B cell (primary cell): ENCODE results near the gene SLC25A6. TPM values are rescaled to one million over a fixed set of nuclear protein-coding genes. Genes with fewer than 3 reads are reported as not detected.
"Not testable (repeated sequence)": the region's sequence is repeated elsewhere in the genome, so short reads cannot be mapped to it uniquely, and the experiment has no call there.

Source experiments
- ATAC-seq: fragments of 200-7000 bp; cut with Tn5 transposase; one replicate; pipeline ENCODE4 v1.10.0; 2021; ENCODE audit warnings: low read depth, mild to moderate bottlenecking, moderate number of reproducible peaks, moderate library complexity
- CTCF ChIA-PET: fragments of 350-600 bp; sonication (Branson Sonifier 250); formaldehyde crosslinking; loops from one replicate; lab custom pipeline; 2021; ENCODE audit warnings: antibody characterized with exemption, inconsistent platforms; lab: Charles Lee
- POLR2A ChIA-PET: fragments of 350-600 bp; sonication (Branson Sonifier 250); formaldehyde crosslinking; loops from one replicate; lab custom pipeline; 2021; ENCODE audit warnings: antibody characterized with exemption; lab: Charles Lee
- DNase-seq: peaks from one replicate; pipeline ENCODE4 v3.0.0; 2013
- H2AFZ ChIP-seq: 2 replicates; pipeline ENCODE4 v1.6.1; 2012; ENCODE audit warnings: mild to moderate bottlenecking, low read depth, low read length; ENCODE audit not compliant: insufficient read depth, poor library complexity, severe bottlenecking
- H3K27ac ChIP-seq, 2 donors: 1 replicate in 1 of 2; 2 replicates in 1 of 2; pipeline ENCODE4 v1.5.1; 2012 to 2013; ENCODE audit warnings: low read length in 2 of 2, mild to moderate bottlenecking in 2 of 2, moderate library complexity in 1 of 2
- H3K27me3 ChIP-seq, 4 experiments: fragments of 200-600 bp in 1 of 4; sonication (generic) in 1 of 4; replicated peaks in 1 of 4; 1 replicate in 2 of 4; 2 replicates in 2 of 4; pipeline versions ENCODE4 v1.6.1 to v1.7.0; 2013 to 2016; ENCODE audit warnings: low read length in 3 of 4, mild to moderate bottlenecking in 2 of 4, mixed read lengths in 1 of 4, moderate library complexity in 1 of 4; ENCODE audit not compliant: insufficient read depth in 4 of 4, control insufficient read depth in 3 of 4; ENCODE audit errors: control extremely low read depth in 1 of 4
- H3K36me3 ChIP-seq, 2 experiments: replicated peaks in 1 of 2; 1 replicate in 1 of 2; 2 replicates in 1 of 2; pipeline versions ENCODE4 v1.6.1 to v1.7.1; 2013; ENCODE audit warnings: low read length in 1 of 2; ENCODE audit not compliant: insufficient read depth in 2 of 2, control insufficient read depth in 1 of 2; ENCODE audit errors: control extremely low read depth in 1 of 2, extremely low read depth in 1 of 2
- H3K4me1 ChIP-seq, 2 donors: fragments of 200-600 bp in 1 of 2; sonication (generic) in 1 of 2; 1 replicate in 1 of 2; 2 replicates in 1 of 2; pipeline versions ENCODE4 v1.5.1 to v1.6.1; 2013 to 2017; ENCODE audit warnings: low read length in 2 of 2; ENCODE audit not compliant: control insufficient read depth in 2 of 2, insufficient read depth in 2 of 2
- H3K4me2 ChIP-seq: replicated peaks from 2 replicates; pipeline ENCODE3; 2012; ENCODE audit warnings: mild to moderate bottlenecking, low read depth, low read length; ENCODE audit not compliant: poor library complexity, severe bottlenecking
- H3K4me3 ChIP-seq, 5 experiments: fragments of 200-600 bp in 1 of 5; sonication (generic) in 1 of 5; 1 replicate in 3 of 5; 2 replicates in 2 of 5; pipeline versions ENCODE4 v1.5.1 to v1.7.0; 2011 to 2016; ENCODE audit warnings: low read length in 4 of 5, mild to moderate bottlenecking in 4 of 5, low read depth in 2 of 5, control low read depth in 1 of 5, moderate library complexity in 1 of 5; ENCODE audit not compliant: insufficient read depth in 1 of 5; ENCODE audit errors: control extremely low read depth in 1 of 5, extremely low read depth in 1 of 5
- H3K79me2 ChIP-seq: fragments of 200-600 bp; sonication (generic); one replicate; pipeline ENCODE4 v1.6.0; 2016; ENCODE audit warnings: low read length; ENCODE audit not compliant: control insufficient read depth, insufficient read depth
- H3K9ac ChIP-seq: fragments of 200-600 bp; sonication (generic); 2 replicates; pipeline ENCODE4 v1.6.1; 2017; ENCODE audit warnings: mild to moderate bottlenecking, low read length, moderate library complexity
- H3K9me3 ChIP-seq, 3 donors: one replicate each; pipeline versions ENCODE4 v1.6.1 to v1.7.1; 2013; ENCODE audit warnings: low read length in 2 of 3; ENCODE audit not compliant: control insufficient read depth in 2 of 3, insufficient read depth in 1 of 3; ENCODE audit errors: control extremely low read depth in 1 of 3
- H4K20me1 ChIP-seq: 2 replicates; pipeline ENCODE4 v1.6.0; 2012; ENCODE audit warnings: mild to moderate bottlenecking, low read length; ENCODE audit not compliant: insufficient read depth, control insufficient read depth, poor library complexity, severe bottlenecking
- H3K27ac Mint-ChIP-seq: one replicate; pipeline ENCODE4 v1.8.0; 2021; ENCODE audit warnings: mixed read lengths
- H3K27me3 Mint-ChIP-seq: one replicate; pipeline ENCODE4 v1.8.0; 2021; ENCODE audit warnings: mixed read lengths
- H3K4me1 Mint-ChIP-seq: one replicate; pipeline ENCODE4 v1.8.0; 2021; ENCODE audit warnings: mixed read lengths
- H3K4me3 Mint-ChIP-seq: one replicate; pipeline ENCODE4 v1.8.0; 2021; ENCODE audit warnings: mixed read lengths
- H3K9me3 Mint-ChIP-seq: one replicate; pipeline ENCODE4 v1.8.0; 2022; ENCODE audit warnings: mixed read lengths; ENCODE audit not compliant: insufficient read depth
- CTCF ChIP-seq: fragments of 200-600 bp; IDR thresholded peaks from one replicate; pipeline ENCODE4 v1.8.0; 2022; ENCODE audit warnings: antibody characterized with exemption, mild to moderate bottlenecking
- EZH2 ChIP-seq: IDR thresholded peaks from 2 replicates; pipeline ENCODE4 v1.6.1; 2012; ENCODE audit warnings: borderline replicate concordance, low read depth, mild to moderate bottlenecking, moderate library complexity, low read length; ENCODE audit not compliant: insufficient read depth, poor library complexity, severe bottlenecking
- WGBS: methylation state at CpG from one replicate; pipeline ENCODE4 v1.1.5; 2013; ENCODE audit warnings: missing lambda C conversion rate; ENCODE audit not compliant: insufficient coverage; 5-methylcytosine and 5-hydroxymethylcytosine counted together
- intact Hi-C: fragments of 100-400 bp; cut with micrococcal nuclease; formaldehyde crosslinking; loops from one replicate; pipeline ENCODE4 v1.10.0; 2022
- polyA plus RNA-seq: library from polyadenylated mRNA; depleted of rRNA; stranded (reverse); fragments of >200 nt; gene quantifications from 2 replicates; pipeline ENCODE4 v1.2.3, GENCODE V29; 2012
- total RNA-seq, 2 donors: library from RNA; stranded (reverse); fragments of 120-200 nt in 1 of 2; gene quantifications; 1 replicate in 1 of 2; 2 replicates in 1 of 2; pipeline versions ENCODE4 v1.2.3 to v1.2.4, GENCODE V29; 2013 to 2022

Gene SLC25A6
- total and polyA plus RNA-seq, 2 donors (not counting 1 experiment from before 2014, with no cell fraction given) = 343 to 642 TPM

GRCh38 chrX:1351981-1352714 lies 39.8 kb downstream of the SLC25A6 start:
- Histone ChIP-seq H3K79me2 (no peaks in the 10 kb centered on the region), H3K36me3 (peaks cover 0 to 3% of the 10 kb centered on the region in 2 experiments), H3K4me2 (no peak overlapping the region), H3K4me3 (no peak overlapping the region), H2AFZ (no peak overlapping the region), H3K27me3 (no peaks in the 10 kb centered on the region), H3K27ac (no peak overlapping the region), H4K20me1 (no peaks in the 10 kb centered on the region), H3K9ac (no peak overlapping the region), H3K4me1 (no peaks in the 10 kb centered on the region), H3K9me3 (peaks cover 0 to 8% (median 0%) of the 10 kb centered on the region in 3 donors)
- ATAC-seq (no peak), DNase-seq (no peak)
- no peaks in the 10 kb centered on the region for H3K9me3 Mint-ChIP-seq
- H3K4me3 Mint-ChIP-seq = no peak overlapping the region
- WGBS = 95% methylated on average over 48 of the region's 49 CpGs
- H3K27me3 Mint-ChIP-seq = no peaks in the 10 kb centered on the region
- no peaks in the 10 kb centered on the region for H3K4me1 Mint-ChIP-seq
- intact Hi-C loops = no loop called here
- ChIA-PET POLR2A (no interaction called here), CTCF (no interaction called here)
- TF ChIP-seq CTCF (no peak), EZH2 (no peak)
- H3K27ac Mint-ChIP-seq = no peak overlapping the region

GRCh38 chrX:1349606-1350005 lies 42.3 kb downstream of the SLC25A6 start:
- H4K20me1 ChIP-seq, H2AFZ ChIP-seq, H3K4me1 ChIP-seq, H3K79me2 ChIP-seq, H3K27me3 ChIP-seq, H3K27ac Mint-ChIP-seq, H3K4me3 Mint-ChIP-seq, H3K4me2 ChIP-seq, H3K9me3 ChIP-seq, H3K9ac ChIP-seq, POLR2A ChIA-PET, H3K9me3 Mint-ChIP-seq, H3K4me1 Mint-ChIP-seq, ATAC-seq, intact Hi-C loops, H3K27ac ChIP-seq, H3K36me3 ChIP-seq, H3K4me3 ChIP-seq, H3K27me3 Mint-ChIP-seq, DNase-seq, CTCF ChIA-PET: not testable (repeated sequence)
- 92% methylated on average over 10 of the region's 15 CpGs for WGBS
